OCI-M1 (cell line): Measurements from ENCODE around the gene MFF.
"Not testable (repeated sequence)": the region's sequence is repeated elsewhere in the genome, so short reads cannot be mapped to it uniquely, and the experiment has no call there.

Experiments used
- DNase-seq: peaks from one replicate; lab custom pipeline; 2025; lab: John Stamatoyannopoulos, UW

MFF gene

GRCh38 chr2:227335713-227336112 is 10.7 kb downstream of the MFF start:
- DNase-seq = no peak

GRCh38 chr2:227337442-227337841 is 12.4 kb downstream of the MFF start:
- no peak for DNase-seq

GRCh38 chr2:227339098-227339599 is 14.1 kb downstream of the MFF start:
- DNase-seq = no peak

GRCh38 chr2:227340106-227340505 is 15.1 kb downstream of the MFF start:
- DNase-seq = no peak

GRCh38 chr2:227341553-227341952 is 16.5 kb downstream of the MFF start:
- DNase-seq = no peak

GRCh38 chr2:227344231-227344630 is 19.2 kb downstream of the MFF start:
- DNase-seq = no peak

- DNase-seq = no peak
These were observed 22.1 kb downstream of the MFF start for GRCh38 chr2:227347117-227347516.

- no peak for DNase-seq
These were observed 23.3 kb downstream of the MFF start for GRCh38 chr2:227348324-227348723.

- DNase-seq = no peak
These were observed 25.1 kb downstream of the MFF start for GRCh38 chr2:227349989-227350612.

- DNase-seq = no peak
These were observed 26.6 kb downstream of the MFF start for GRCh38 chr2:227351639-227352038.

- no peak for DNase-seq
These were observed 35.3 kb downstream of the MFF start for GRCh38 chr2:227360351-227360750.

- peak; percentile 6 for DNase-seq
These were observed 38.7 kb downstream of the MFF start for GRCh38 chr2:227363756-227364155.

- not testable (repeated sequence) for DNase-seq
These were observed 39.7 kb downstream of the MFF start for GRCh38 chr2:227364585-227365263.

GRCh38 chr2:227365833-227366232 is 40.8 kb downstream of the MFF start:
- DNase-seq = no peak

- no peak for DNase-seq
These were observed 41.8 kb downstream of the MFF start for GRCh38 chr2:227366769-227367426.

- no peak for DNase-seq
These were observed 42.4 kb downstream of the MFF start for GRCh38 chr2:227367427-227367795.

GRCh38 chr2:227368574-227368973 is 43.5 kb downstream of the MFF start:
- DNase-seq = peak; percentile 43

GRCh38 chr2:227370092-227370491 is 45.0 kb downstream of the MFF start:
- no peak for DNase-seq

GRCh38 chr2:227370791-227371312 is 45.8 kb downstream of the MFF start:
- DNase-seq = no peak

- no peak for DNase-seq
These were observed 48.3 kb downstream of the MFF start for GRCh38 chr2:227373389-227373788.

GRCh38 chr2:227374158-227374557 is 49.1 kb downstream of the MFF start:
- peak; percentile 26 for DNase-seq

GRCh38 chr2:227376656-227377396 is 51.8 kb downstream of the MFF start:
- peak; percentile 51 for DNase-seq
